Hepatocyte (in vitro differentiated cells): ENCODE data around the gene MBIP.

Source experiments
- CTCF ChIP-seq: fragments of 200-600 bp; sonication (generic); IDR thresholded peaks from 2 replicates; pipeline ENCODE4 v1.5.1; 2016; ENCODE audit warnings: antibody characterized with exemption, mild to moderate bottlenecking; ENCODE audit not compliant: poor library complexity
- EZH2 ChIP-seq: fragments of 200-600 bp; sonication (generic); IDR thresholded peaks from 2 replicates; pipeline ENCODE4 v1.6.1; 2016; ENCODE audit warnings: antibody characterized with exemption, mild to moderate bottlenecking, borderline replicate concordance
- EZH2phosphoT487 ChIP-seq: fragments of 200-600 bp; sonication (generic); IDR thresholded peaks from one replicate; pipeline ENCODE4 v1.6.1; 2018; ENCODE audit warnings: antibody characterized with exemption, mild to moderate bottlenecking, low read depth, moderate library complexity; ENCODE audit not compliant: unreplicated experiment, severe bottlenecking

GRCh38 chr14:36258241-36258640, 62.2 kb downstream of the MBIP start:
- TF ChIP-seq CTCF = no peak
- TF ChIP-seq EZH2phosphoT487 = no peak
- no peak for TF ChIP-seq EZH2
